CD1c-positive myeloid dendritic cell (primary cell): ENCODE measurements around the gene CMKLR1.
A peak's percentile ranks its signal among the peaks of the same experiment; 100 is the strongest.

ENCODE experiments used
- DNase-seq: peaks from one replicate; pipeline ENCODE4 v3.0.0-alpha.2; 2016; ENCODE audit errors: extremely low spot score

The CMKLR1 gene

DNA sequence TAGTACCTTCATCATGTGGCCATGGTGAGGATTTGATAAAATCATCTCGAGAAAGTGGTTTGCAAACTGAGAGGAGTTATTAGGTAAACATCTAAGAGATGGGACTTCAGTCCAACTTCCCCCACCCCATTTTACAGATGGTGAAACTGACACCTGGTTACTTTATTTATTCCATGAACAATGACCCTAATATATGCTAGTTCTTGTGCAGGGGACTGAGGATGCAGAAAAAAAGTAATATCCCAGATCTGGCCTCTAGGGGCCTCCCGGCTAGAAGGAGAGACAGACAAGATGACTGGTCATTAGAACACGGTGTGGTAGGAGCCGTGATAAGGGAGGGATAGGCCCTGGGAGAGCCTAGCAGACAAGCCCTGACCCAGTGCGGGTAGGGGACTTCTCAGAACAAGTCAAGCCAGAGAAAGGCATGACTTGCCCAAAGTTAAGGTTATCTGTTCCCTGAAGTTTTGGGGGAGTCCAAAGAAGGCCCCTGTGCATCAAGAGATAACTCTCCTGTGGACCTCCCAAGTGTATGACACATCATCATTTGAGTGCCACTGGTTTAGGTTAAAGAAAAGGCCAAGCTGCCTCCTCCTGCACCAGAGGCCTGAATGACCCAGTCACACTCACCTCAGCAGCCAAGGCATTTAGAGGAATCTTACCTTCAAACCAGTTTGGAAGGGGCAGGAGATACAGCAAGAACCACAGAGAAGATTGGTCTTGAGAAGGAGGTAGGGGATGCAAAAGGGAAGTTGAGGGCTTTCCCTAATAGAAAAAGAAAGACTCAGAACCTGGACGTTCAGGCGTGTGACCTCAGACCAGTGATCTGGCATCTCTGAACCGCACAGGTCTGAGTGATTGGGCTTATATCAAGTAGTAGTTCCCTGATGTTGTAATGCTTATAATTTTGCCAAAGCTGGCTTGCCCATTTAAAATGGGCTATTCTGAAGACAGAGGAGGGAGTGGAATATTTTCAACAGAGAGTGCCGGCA, 1.6 kb downstream of the CMKLR1 start:
- DNase-seq = peak; percentile 48

DNA sequence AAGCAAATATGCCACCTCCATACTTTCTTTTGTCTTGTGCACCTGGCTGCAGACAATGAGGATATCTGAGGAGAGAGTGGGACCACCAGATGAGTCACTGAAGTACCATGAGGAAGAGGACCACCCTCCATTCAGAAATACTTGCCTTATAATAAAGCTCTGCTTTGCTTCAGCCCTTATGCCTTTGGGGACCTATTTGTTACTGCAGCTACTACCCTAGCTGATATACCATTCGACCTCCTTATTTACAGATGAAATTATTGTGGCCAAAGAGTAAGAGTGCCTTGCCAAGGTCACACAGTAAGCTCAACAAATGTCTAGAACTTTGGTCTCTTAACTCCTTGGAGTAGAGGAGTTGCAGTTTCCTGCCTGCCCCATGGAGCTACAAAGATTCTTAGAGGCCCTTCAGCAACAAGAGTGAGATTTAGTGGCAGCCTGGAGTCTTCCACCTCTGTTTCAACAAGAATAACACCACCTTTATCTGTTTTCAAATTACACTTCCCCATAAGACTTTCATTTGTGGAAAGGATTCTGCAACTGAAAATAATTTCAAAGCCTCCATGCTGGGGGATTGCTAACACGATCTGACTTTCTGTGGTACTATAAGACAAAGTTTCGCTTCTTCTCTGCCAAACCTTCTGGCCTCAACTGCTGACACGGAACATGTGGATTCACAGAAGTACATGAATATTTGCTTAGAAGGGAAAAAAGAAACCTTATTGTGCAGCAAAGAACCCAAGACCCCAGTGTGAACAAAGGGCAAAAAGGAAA, 3.6 kb downstream of the CMKLR1 start:
- DNase-seq = peak; percentile 70

DNA sequence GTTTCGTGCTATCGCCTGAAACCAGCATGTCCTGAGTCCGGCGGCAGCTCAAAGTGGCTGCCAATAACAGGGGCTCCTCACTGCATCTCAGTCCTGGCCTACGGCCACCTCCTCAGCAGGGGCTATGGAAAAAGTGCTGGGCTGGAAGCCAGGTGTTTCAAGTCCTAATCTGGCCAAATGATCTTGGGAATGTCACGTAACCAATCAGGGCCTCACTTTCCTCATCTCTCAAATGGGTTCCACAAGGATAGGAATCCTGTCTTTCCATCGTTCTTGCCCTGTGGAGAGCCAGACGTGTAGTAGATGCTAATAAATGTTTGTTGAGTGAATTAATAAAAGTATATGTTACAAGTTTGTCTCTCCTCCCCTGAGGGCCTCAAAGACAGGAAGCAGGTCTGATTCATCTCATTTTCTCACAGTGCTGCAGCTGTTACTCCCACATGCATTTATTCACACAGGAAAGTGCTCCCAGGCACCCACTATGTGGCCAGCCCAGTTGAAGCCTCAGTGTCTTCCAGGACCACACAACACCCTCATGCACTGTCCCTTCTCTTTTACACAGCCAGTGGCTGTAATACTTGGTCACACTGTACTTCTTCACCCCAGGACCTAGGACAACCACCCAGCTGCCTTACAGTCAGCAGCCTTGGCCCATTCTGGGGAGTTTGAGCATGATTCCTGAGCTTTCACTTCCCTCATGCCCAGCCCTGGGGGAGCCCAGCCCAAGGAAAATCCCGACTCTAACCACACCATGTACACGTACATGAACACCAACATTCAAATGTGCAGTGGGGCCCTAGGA, 5.0 kb downstream of the CMKLR1 start:
- DNase-seq = peak; percentile 77

- DNase-seq = peak; percentile 96
Observed at GRCh38 chr12:108332791-108333382, 6.2 kb downstream of the CMKLR1 start.

DNA sequence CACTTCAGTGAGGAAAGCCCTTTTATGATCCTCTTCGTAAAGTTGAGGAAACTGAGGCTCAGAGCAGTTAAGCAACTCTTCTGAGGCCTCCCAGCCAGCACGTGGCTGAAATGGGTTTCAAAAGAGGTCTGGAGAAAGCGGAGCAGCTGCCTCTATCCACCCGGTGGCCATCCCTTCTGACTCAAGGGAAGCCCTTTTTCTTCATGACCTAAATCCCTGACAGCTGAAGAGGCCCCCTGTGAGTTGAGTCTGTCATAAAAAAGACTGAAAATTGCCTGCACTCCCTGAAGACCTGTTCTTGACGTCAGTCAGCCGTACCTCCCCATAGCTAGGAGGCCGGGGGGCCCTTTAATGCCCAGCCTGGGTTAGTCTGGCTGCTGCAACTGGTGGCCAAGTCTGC, 10.7 kb downstream of the CMKLR1 start:
- DNase-seq = no peak

- DNase-seq = no peak
Observed at GRCh38 chr12:108327621-108328344, 11.3 kb downstream of the CMKLR1 start.

DNA sequence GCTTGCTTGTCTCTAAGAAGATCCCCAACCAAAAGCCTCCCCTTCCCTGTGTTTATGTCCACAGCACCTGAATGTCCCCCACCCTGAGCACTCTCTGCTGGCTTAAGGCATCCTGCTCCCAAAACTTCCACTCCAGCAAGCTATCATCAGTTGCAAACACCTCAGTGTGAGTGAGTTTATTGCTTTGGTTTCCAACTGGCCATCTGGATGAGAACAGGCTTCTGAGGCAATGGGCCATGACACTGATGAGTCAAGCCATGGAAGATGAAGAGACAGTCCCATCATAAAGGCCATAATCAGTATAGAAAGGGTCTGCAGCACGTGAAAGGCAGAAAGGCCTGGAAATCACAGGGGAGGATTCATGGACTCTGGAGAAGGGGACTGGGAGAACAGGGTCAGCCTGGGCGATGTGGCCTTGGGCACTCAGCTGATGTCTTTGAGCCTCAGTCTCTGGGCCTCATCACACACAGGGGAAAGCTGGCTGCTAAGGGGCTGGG, 12.8 kb downstream of the CMKLR1 start:
- no peak for DNase-seq

DNA sequence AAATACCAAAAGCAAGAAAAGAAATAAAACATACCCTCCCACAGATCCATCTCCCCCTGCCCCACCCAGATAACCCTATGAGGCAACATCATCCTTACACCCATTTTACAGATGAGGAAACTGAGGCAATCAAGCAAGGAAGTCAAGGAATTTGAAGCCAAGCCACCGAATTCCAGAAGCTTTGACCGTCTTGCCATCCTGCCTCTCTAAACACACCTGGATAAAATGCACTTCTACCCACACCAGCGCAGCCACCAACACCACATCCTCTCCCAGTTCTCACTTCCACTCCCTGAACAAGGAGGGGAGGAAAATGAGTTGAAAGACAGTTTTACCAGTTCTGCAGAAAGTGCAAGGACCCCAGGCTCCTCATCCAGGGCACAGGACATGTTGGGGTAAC, 13.6 kb downstream of the CMKLR1 start:
- no peak for DNase-seq

DNA sequence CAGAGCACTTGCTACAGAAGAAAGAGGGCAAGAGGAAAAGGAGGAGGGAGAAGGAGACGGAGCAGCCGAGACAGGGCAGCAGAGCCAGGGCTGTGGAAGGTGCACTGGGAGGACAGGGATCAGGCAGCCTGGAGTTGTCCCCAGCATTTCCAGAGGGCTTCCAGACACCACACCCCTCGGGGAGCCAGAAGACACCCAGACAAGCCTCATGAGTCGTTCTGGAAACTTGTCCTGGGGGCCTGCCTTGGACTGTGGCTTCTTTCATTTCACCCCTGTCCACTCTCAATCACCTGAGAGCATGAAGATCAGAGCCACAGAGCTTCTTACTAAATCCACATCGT, 14.1 kb downstream of the CMKLR1 start:
- no peak for DNase-seq

DNA sequence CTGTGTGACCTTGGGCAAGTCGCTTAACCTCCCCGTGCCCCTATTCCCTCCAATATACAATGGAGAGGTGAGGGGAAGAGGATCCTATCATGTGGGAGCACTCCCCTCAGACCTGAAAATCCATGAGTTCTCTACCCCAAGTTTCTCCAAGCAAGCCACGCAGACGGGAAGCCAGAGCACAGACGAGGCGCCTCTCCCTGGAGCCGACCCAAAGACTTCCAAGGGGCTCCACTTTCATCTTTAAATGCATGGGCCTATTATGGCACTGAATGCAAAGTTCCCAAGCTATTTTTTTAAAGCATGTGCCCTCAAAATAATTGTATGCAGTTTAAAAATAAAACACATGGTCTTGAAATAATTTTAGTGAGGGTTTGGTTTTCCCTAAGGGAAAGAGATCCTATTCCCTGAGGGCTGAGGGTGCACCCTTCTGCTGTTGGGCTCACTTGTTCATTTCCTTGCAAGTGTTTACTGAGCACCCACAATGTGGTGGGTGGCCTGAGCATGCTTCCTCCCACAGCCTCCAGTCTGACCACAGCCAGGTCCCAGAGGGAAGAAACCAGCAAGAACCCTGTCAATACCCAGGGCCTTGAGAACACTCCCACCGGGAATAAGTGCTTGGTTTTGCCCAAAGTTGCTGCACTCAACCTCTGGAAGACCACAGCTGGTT, 14.6 kb downstream of the CMKLR1 start:
- DNase-seq = peak; percentile 57

DNA sequence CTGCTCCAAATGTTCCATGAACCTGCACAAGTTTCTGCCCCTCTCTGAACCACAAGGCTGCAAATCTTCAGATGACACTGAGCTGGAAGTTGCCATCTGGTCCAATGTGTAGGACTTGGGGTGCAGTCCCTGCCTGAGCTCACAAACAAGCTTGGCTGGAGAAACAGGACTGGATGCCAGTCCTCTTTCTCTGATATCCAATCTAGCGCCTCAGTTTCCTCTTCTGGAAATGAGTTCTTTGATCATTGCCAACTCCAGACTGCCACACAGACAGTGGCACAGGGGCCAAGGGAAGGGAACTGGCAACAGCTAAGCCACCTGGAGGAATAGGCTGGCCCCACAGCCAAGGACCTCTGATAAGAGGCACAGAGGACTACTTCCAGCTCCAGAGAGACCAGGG, 15.5 kb downstream of the CMKLR1 start:
- DNase-seq = no peak

DNA sequence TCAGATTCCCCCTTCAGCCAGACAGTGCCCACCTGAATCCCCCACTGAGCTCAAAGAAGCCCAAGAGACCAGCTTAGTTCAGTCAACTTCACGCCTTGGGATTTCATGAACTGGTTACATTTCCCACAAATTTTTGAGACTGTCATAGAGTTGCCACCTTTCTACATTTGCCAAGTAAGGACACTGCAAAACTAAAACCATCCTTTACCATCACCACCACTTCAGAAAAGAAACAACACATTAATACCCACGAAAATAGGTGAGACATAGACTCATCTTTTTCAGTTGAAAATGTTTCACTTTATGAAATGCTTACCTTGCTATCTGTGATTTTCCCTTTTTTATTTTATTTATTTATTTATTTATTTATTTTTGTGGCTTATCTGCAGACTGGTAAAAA, 16.1 kb downstream of the CMKLR1 start:
- no peak for DNase-seq

DNA sequence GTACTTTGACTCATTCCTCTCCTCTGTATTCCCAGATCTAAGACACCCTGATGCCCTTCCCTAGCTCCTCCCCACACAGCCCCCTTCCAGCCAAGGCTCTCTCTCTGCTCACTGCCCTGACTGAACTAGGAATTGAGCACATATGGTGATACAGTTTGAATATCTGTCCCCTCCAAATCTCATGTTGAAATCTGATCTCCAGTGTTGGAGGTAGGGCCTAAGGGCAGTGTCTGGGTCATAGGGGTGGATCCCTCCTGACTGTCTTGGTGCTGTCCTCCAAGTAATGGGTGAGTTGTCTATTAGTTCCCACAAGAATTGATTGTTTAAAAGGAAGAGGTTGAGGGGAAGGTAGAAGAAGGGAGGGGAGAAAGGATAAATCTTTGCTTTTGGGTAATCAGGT, 17.4 kb downstream of the CMKLR1 start:
- DNase-seq = no peak

GRCh38 chr12:108320507-108321293, 18.4 kb downstream of the CMKLR1 start:
- DNase-seq = no peak

- DNase-seq = no peak
Observed at GRCh38 chr12:108319277-108320234, 19.6 kb downstream of the CMKLR1 start.

DNA sequence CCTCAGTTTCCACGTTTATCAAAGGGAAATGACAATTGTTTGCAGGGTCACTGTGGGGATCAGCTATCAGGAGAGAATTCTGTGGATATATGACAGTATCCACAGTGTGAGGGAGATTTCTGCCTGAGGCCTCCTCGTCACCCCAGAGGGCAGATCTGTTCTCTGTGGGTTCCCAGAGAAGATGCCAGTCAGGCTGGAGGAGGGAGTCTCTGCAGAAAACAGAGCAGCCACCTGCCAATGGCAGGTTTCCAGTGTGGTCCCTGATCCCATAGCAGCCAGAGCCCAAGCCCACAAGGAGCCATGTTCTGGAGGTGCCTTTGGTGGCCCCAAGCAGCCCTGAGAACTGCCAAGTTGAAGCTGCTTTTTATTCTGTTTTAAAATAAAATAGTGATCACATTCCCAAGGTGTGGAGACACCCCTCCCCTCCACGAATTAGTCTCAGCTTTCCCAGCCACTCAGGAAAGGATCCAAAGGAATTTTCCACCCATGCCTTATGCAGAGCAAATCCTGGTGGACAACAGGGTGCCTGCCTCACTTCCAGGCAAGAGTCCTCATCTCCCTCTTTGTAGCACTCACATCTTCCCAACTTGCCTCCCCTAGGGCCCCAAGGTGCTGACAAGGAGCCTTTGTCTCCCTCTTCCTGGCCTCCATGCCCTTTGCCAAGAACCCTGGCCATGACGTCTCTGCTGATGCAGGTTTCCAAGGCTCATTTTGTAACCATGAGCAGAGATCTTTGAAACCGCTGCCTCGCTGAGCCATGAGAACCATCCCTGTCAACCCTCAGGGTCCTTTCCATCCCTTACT, 20.4 kb downstream of the CMKLR1 start:
- no peak for DNase-seq
